ENCODE data around the gene COL28A1.
A peak's percentile ranks its signal among the peaks of the same experiment; 100 is the strongest.

The COL28A1 gene

GRCh38 chr7:7452119-7452518 is 83.6 kb downstream of the COL28A1 start:
- TF ChIP-seq CTCF (IDR thresholded peaks at IDR 0.05; ENCODE audit: low read length, missing control alignments): no peak
- DNase-seq (ENCODE audit: low read depth): no peak
- no peak overlapping the region for H3K4me3 ChIP-seq (replicated peaks; ENCODE audit: low read depth, low read length)

GRCh38 chr7:7449055-7449454 is 86.6 kb downstream of the COL28A1 start:
- no peak for DNase-seq (ENCODE audit: low read depth)
- no peak overlapping the region for H3K4me3 ChIP-seq (replicated peaks; ENCODE audit: low read depth, low read length)
- no peak for TF ChIP-seq CTCF (IDR thresholded peaks at IDR 0.05; ENCODE audit: low read length, missing control alignments)

GRCh38 chr7:7446616-7447015 is 89.1 kb downstream of the COL28A1 start:
- no peak overlapping the region for H3K4me3 ChIP-seq (replicated peaks; ENCODE audit: low read depth, low read length)
- DNase-seq (ENCODE audit: low read depth): no peak
- TF ChIP-seq CTCF (IDR thresholded peaks at IDR 0.05; ENCODE audit: low read length, missing control alignments): no peak

GRCh38 chr7:7443806-7444350 is 91.8 kb downstream of the COL28A1 start:
- no peak overlapping the region for H3K4me3 ChIP-seq (replicated peaks; ENCODE audit: low read depth, low read length)
- no peak for TF ChIP-seq CTCF (IDR thresholded peaks at IDR 0.05; ENCODE audit: low read length, missing control alignments)
- peak; percentile 17 for DNase-seq (ENCODE audit: low read depth)

GRCh38 chr7:7439564-7439963 is 96.1 kb downstream of the COL28A1 start:
- H3K4me3 ChIP-seq (replicated peaks; ENCODE audit: low read depth, low read length): no peak overlapping the region
- no peak for TF ChIP-seq CTCF (IDR thresholded peaks at IDR 0.05; ENCODE audit: low read length, missing control alignments)
- DNase-seq (ENCODE audit: low read depth): no peak

- no peak overlapping the region for H3K4me3 ChIP-seq (replicated peaks; ENCODE audit: low read depth, low read length)
- TF ChIP-seq CTCF (IDR thresholded peaks at IDR 0.05; ENCODE audit: low read length, missing control alignments): no peak
- DNase-seq (ENCODE audit: low read depth): peak; percentile 87
These were observed 96.8 kb downstream of the COL28A1 start for GRCh38 chr7:7438851-7439250.

GRCh38 chr7:7435978-7436377 is 99.7 kb downstream of the COL28A1 start:
- H3K4me3 ChIP-seq (replicated peaks; ENCODE audit: low read depth, low read length): no peak overlapping the region
- TF ChIP-seq CTCF (IDR thresholded peaks at IDR 0.05; ENCODE audit: low read length, missing control alignments): no peak
- no peak for DNase-seq (ENCODE audit: low read depth)
